HEK293T (cell line): ENCODE results near the gene MPL.

Experiments used
- ARNT ChIP-seq: fragments of 450-650 bp; IDR thresholded peaks from 2 replicates; pipeline ENCODE4 v1.6.1; 2017; ENCODE audit warnings: mild to moderate bottlenecking
- BHLHE40 ChIP-seq: fragments of 450-650 bp; IDR thresholded peaks from 2 replicates; pipeline ENCODE4 v1.6.1; 2016; ENCODE audit warnings: mild to moderate bottlenecking, moderate library complexity, borderline replicate concordance
- CTBP1 ChIP-seq: fragments of 450-650 bp; IDR thresholded peaks from 2 replicates; pipeline ENCODE4 v1.6.1; 2016; ENCODE audit warnings: borderline replicate concordance
- ELF4 ChIP-seq: fragments of 450-650 bp; IDR thresholded peaks from 2 replicates; pipeline ENCODE4 v1.6.1; 2017; ENCODE audit warnings: antibody characterized with exemption
- FOXK2 ChIP-seq: fragments of 450-650 bp; IDR thresholded peaks from 2 replicates; pipeline ENCODE4 v1.6.1; 2016; ENCODE audit warnings: mild to moderate bottlenecking
- FOXM1 ChIP-seq: fragments of 450-650 bp; IDR thresholded peaks from 2 replicates; pipeline ENCODE4 v1.6.1; 2017; ENCODE audit warnings: mild to moderate bottlenecking, borderline replicate concordance
- L3MBTL2 ChIP-seq: fragments of 450-650 bp; conservative IDR thresholded peaks from 2 replicates; pipeline ENCODE4 v1.6.1; 2016; ENCODE audit warnings: mild to moderate bottlenecking
- LEF1 ChIP-seq: fragments of 450-650 bp; IDR thresholded peaks from 2 replicates; pipeline ENCODE4 v1.6.1; 2017; ENCODE audit warnings: mild to moderate bottlenecking, borderline replicate concordance
- SP1 ChIP-seq: fragments of 450-650 bp; IDR thresholded peaks from 2 replicates; pipeline ENCODE4 v1.6.1; 2017
- TARDBP ChIP-seq: fragments of 450-650 bp; IDR thresholded peaks from 2 replicates; pipeline ENCODE4 v1.6.1; 2016
- ZNF384 ChIP-seq: fragments of 450-650 bp; IDR thresholded peaks from 2 replicates; pipeline ENCODE4 v1.6.1; 2016

DNA sequence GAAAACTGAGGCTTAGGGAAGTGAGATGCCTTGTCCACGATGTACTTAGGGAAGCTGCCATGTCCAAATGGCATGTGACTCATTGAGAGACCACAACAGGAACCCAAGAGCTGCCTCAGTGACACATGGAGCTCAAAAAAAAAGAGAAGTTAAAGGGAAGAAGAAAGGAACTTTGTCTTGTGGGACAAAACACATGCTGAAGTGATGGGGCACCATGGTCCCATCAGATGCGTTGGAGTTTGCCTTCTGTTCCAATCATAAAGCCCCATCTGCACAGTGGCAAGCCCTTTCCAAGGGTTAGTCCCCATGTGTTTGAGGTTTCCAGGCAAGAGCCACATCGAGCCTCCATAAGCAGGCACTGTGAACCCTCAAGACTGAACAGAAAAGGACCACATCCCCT, 44.0 kb downstream of the MPL start:
- no peak for TF ChIP-seq TARDBP
- TF ChIP-seq SP1 = no peak
- TF ChIP-seq FOXM1 = no peak
- no peak for TF ChIP-seq ARNT
- TF ChIP-seq LEF1 = no peak
- TF ChIP-seq BHLHE40 = no peak
- TF ChIP-seq CTBP1 = no peak
- TF ChIP-seq ZNF384 = no peak
- TF ChIP-seq L3MBTL2 = no peak
- TF ChIP-seq FOXK2 = no peak
- no peak for TF ChIP-seq ELF4
